Measurements from ENCODE around the gene ARHGEF1. TPM values are rescaled to one million over a fixed set of nuclear protein-coding genes. Genes with fewer than 3 reads are reported as not detected.

Gene ARHGEF1
- total RNA-seq, 4 donors from 2014 or later, result 34.1 to 106 (median 53.9) TPM

DNA sequence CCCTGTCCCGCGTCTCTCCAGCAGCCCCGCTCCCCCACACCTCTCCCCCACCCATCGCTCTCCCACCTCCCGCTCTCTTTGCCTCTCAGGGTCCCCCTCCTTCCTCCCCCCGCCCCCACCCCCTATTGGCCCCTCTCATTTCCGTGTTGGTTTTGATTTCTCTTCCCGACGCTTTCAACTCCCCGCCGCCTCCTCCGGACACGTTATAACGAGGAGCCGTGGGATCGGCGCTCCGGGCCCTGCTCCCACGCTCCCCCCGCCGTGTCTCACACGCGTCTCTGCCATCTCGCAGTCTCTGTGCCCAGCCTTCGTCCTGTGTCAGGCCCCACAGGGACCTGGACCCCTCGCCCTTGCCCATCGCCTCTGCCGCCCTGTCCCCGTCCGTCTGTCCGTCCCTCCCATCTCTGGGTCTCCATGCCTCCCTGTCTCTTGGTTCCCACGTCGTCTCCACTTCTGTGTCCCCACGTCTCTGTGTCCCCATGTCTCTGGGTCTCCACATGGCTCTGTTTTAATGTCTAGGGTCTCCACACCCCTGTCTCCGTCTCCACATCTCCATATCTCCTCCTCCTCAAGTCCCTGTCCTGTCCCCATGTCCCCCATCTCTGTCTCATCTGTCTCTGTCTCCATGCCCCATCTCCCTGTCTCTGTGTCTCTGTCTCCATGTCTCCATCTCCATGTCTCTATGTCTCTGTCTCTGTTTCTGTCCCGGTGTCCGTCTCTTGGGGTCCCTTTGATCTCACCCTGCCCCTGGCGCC, 32.2 kb downstream of the ARHGEF1 start:
- TF ChIP-seq, protein P1, sequence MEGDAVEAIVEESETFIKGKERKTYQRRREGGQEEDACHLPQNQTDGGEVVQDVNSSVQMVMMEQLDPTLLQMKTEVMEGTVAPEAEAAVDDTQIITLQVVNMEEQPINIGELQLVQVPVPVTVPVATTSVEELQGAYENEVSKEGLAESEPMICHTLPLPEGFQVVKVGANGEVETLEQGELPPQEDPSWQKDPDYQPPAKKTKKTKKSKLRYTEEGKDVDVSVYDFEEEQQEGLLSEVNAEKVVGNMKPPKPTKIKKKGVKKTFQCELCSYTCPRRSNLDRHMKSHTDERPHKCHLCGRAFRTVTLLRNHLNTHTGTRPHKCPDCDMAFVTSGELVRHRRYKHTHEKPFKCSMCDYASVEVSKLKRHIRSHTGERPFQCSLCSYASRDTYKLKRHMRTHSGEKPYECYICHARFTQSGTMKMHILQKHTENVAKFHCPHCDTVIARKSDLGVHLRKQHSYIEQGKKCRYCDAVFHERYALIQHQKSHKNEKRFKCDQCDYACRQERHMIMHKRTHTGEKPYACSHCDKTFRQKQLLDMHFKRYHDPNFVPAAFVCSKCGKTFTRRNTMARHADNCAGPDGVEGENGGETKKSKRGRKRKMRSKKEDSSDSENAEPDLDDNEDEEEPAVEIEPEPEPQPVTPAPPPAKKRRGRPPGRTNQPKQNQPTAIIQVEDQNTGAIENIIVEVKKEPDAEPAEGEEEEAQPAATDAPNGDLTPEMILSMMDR (IDR thresholded peaks at IDR 0.05; ENCODE audit: low read depth), result no peak

DNA sequence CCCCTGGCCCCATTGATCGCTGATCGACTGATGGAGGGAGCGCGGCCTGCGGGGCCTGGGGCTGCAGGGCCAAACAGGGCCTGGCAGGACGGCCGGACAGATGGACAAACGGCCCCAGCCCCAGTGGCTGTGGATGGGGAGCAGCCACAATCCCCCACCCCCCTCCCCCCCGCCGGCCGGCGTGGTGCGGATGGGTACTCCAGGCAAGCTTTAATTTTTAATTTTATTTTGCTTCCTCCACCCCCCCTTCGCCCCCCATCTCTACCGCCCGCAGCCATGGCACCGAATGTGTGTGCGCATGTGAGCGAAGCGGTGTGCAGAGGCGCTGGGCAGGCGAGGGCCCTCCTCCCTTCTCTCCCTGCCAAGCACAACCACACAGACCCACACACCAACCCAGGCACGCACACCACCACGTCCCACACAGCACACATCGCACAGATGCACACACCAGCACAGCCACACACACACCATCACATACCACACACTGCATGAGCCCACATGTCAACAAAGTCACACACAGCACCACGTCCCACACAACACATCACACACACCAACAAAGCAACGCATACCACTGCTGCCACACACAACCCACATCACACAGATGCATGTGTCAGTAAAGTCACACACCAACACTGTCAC, 32.9 kb downstream of the ARHGEF1 start:
- TF ChIP-seq, protein P1 (IDR thresholded peaks at IDR 0.05; ENCODE audit: low read depth), result no peak

DNA sequence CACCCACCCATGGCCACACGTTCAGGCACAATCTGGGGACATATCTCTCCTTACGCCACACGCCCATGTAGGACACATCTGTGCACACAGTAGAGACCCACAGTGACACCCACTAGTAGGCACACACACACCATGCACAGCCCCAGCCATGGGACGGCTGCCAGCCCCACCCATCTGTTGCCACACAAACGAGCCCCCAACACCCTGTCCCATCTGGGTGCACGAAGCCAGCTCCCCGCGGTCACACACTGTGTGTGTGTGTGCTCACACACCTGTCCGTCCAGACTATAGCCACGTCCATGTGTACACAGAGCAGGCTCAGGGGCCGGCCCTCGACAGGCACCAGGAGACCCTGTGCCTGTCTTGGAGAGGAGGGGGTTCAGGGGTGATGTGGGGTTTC, 34.7 kb downstream of the ARHGEF1 start:
- TF ChIP-seq, protein P1 (IDR thresholded peaks at IDR 0.05; ENCODE audit: low read depth), result no peak

DNA sequence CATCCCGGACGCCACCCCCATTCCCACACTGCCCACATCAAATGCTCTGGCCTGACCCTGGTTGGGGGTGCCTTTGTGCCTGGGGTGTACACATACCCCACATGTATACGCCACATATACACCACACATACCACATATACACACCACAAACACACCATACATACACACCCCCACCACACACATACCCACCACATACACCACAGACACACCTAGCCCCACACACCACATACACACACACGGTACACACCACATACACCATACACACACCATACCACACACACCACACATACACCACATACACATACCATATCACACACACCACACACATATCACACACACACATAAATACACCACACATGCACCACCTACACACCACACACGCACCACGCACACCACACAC, 35.1 kb downstream of the ARHGEF1 start:
- TF ChIP-seq, protein P1 (IDR thresholded peaks at IDR 0.05; ENCODE audit: low read depth), result no peak

DNA sequence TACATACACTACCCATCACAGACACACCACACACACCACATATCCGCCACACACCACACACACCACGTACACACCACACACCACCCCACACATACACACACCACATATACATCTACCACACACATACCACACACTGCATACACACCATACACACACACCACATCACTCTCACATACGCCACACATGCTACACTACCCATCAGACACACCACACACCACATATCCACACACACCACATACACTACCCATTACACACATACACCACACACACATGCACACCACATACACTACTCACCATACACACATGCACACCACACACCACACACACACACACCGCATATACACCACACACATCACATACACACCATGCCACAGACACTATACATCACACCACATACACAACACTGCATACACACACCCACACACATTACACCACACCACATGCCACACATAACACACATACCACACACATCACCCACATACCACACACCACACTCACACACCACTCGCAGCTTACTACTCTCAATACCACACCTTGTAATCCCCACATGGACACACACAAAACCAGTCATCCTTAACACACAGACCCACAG, 35.8 kb downstream of the ARHGEF1 start:
- TF ChIP-seq, protein P1 (IDR thresholded peaks at IDR 0.05; ENCODE audit: low read depth), result no peak

DNA sequence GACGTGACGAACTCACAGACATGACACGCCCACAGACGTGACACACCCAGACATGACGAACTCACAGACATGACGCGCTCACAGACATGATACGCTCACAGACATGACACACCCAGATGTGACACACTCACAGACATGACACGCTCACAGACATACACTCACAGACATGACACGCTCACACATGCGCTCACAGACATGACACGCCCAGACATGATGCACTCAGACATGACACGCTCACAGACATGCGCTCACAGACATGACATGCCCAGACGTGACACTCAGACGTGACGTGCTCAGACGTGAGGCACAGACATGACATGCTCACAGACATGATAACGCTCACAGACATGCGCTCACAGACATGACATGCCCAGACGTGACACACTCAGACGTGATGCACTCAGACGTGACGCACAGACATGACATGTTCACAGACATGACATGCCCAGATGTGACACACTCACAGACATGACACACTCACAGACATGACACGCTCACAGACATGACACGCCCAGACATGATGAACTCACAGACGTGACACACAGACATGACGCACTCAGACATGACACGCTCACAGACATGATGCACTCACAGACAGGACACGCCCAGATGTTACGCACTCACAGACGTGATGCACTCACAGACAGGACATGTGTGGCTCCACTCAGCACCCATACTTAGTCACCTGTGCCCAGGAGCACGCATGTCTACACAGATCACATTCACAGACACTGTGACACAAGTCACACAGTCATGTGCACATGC, 37.1 kb downstream of the ARHGEF1 start:
- TF ChIP-seq, protein P1 (IDR thresholded peaks at IDR 0.05; ENCODE audit: low read depth), result no peak
